ENCODE data around the gene CYP26C1.

The CYP26C1 gene

DNA sequence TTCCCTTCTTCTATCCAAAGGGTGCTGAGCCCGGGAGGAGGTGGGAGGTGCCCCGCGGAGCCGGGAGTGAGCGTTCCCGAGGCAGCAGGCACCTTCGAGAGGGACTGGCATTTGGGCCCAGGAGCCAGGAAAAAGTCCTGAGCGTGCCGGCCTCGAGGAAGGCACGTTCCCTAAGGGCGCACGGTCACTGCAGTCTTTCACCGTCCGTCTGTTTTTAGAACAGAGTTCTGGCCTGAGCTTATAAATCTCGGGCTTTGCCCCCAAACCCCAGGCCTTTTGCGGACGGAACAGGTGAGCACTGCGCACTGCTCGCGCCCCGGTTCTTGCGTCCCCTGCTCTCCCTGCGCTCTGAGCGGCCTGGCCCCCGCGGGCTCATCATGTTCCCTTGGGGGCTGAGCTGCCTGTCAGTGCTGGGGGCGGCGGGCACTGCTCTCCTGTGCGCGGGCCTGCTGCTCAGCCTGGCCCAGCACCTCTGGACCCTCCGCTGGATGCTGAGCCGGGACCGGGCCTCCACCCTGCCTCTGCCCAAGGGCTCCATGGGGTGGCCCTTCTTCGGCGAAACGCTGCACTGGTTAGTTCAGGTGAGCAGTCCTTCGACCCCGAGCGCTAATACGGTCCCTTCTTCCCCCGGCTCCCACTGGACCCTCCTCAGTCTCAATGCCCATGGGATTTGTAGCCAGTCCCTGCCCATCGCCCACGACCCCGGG lies 442 bp downstream of the CYP26C1 start:
- TF ChIP-seq EP300 (IDR thresholded peaks at IDR 0.05; ENCODE audit: borderline replicate concordance), result no peak
- TF ChIP-seq CEBPB (IDR thresholded peaks at IDR 0.05), result no peak
- TF ChIP-seq CREB1 (IDR thresholded peaks at IDR 0.05; ENCODE audit: low read depth), result no peak
- no peak for TF ChIP-seq NFIC (IDR thresholded peaks at IDR 0.05)
- no peak for TF ChIP-seq YY1 (IDR thresholded peaks at IDR 0.05; ENCODE audit: low read depth)
- no peak for TF ChIP-seq FOXM1 (IDR thresholded peaks at IDR 0.05; ENCODE audit: borderline replicate concordance, low read depth)
- TF ChIP-seq, protein P1, sequence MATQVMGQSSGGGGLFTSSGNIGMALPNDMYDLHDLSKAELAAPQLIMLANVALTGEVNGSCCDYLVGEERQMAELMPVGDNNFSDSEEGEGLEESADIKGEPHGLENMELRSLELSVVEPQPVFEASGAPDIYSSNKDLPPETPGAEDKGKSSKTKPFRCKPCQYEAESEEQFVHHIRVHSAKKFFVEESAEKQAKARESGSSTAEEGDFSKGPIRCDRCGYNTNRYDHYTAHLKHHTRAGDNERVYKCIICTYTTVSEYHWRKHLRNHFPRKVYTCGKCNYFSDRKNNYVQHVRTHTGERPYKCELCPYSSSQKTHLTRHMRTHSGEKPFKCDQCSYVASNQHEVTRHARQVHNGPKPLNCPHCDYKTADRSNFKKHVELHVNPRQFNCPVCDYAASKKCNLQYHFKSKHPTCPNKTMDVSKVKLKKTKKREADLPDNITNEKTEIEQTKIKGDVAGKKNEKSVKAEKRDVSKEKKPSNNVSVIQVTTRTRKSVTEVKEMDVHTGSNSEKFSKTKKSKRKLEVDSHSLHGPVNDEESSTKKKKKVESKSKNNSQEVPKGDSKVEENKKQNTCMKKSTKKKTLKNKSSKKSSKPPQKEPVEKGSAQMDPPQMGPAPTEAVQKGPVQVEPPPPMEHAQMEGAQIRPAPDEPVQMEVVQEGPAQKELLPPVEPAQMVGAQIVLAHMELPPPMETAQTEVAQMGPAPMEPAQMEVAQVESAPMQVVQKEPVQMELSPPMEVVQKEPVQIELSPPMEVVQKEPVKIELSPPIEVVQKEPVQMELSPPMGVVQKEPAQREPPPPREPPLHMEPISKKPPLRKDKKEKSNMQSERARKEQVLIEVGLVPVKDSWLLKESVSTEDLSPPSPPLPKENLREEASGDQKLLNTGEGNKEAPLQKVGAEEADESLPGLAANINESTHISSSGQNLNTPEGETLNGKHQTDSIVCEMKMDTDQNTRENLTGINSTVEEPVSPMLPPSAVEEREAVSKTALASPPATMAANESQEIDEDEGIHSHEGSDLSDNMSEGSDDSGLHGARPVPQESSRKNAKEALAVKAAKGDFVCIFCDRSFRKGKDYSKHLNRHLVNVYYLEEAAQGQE (IDR thresholded peaks at IDR 0.05; ENCODE audit: low read depth), result no peak
- no peak for TF ChIP-seq ZBTB7A (IDR thresholded peaks at IDR 0.05; ENCODE audit: low read depth)
- no peak for TF ChIP-seq TAF1 (IDR thresholded peaks at IDR 0.05; ENCODE audit: low read depth)
- TF ChIP-seq TCF12 (IDR thresholded peaks at IDR 0.05; ENCODE audit: low read depth), result no peak
- TF ChIP-seq RAD21 (IDR thresholded peaks at IDR 0.05; ENCODE audit: low read depth), result no peak
- no peak for TF ChIP-seq EGR1 (IDR thresholded peaks at IDR 0.05)
- TF ChIP-seq, protein P2, sequence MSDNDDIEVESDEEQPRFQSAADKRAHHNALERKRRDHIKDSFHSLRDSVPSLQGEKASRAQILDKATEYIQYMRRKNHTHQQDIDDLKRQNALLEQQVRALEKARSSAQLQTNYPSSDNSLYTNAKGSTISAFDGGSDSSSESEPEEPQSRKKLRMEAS (IDR thresholded peaks at IDR 0.05), result no peak
- no peak for TF ChIP-seq TEAD4 (IDR thresholded peaks at IDR 0.05)
- TF ChIP-seq, protein P3, sequence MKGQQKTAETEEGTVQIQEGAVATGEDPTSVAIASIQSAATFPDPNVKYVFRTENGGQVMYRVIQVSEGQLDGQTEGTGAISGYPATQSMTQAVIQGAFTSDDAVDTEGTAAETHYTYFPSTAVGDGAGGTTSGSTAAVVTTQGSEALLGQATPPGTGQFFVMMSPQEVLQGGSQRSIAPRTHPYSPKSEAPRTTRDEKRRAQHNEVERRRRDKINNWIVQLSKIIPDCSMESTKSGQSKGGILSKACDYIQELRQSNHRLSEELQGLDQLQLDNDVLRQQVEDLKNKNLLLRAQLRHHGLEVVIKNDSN (IDR thresholded peaks at IDR 0.05), result no peak

DNA sequence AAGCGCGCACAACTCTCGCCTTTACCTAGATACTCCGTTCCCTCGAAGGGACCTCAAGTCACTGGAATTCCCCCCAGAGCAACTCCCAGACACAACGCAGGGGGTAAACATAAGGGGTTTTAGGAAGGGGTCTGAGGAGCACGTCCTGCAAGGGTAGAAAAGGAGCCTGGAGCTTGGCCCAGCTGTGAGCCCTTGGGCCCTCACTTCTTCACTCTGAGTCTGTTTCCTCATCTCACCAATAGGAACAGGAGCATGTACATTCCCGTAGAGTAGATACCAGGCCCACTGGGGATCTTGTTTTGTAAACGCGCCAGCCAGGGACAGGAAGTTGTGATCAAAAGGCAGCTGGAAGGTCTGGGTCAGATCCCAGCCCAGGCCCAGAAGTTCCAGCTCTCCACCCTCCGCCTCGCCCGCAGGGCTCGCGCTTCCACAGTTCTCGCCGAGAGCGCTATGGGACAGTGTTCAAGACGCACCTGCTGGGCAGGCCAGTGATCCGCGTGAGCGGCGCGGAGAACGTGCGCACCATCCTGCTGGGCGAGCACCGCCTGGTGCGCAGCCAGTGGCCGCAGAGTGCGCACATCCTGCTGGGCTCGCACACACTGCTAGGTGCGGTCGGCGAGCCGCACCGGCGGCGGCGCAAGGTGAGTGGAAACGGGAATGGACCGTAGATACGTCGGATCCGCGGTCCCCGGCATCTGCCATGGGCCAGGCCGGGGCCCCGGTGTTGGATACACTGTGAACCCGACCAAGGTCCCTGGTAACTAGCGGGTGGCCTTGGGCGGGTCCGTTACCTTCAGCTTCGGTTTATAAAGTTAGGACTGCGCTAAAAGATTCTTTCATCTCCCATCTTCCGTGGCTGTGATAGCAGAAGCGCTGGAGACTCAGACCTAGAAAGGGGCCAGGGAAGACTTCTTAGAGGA lies 1.3 kb downstream of the CYP26C1 start:
- TF ChIP-seq ZBTB7A (IDR thresholded peaks at IDR 0.05; ENCODE audit: low read depth), result no peak
- no peak for TF ChIP-seq TEAD4 (IDR thresholded peaks at IDR 0.05)
- TF ChIP-seq CEBPB (IDR thresholded peaks at IDR 0.05), result no peak
- no peak for TF ChIP-seq TAF1 (IDR thresholded peaks at IDR 0.05; ENCODE audit: low read depth)
- TF ChIP-seq, protein P1 (IDR thresholded peaks at IDR 0.05; ENCODE audit: low read depth), result no peak
- no peak for TF ChIP-seq RAD21 (IDR thresholded peaks at IDR 0.05; ENCODE audit: low read depth)
- no peak for TF ChIP-seq NFIC (IDR thresholded peaks at IDR 0.05)
- TF ChIP-seq TCF12 (IDR thresholded peaks at IDR 0.05; ENCODE audit: low read depth), result no peak
- no peak for TF ChIP-seq FOXM1 (IDR thresholded peaks at IDR 0.05; ENCODE audit: borderline replicate concordance, low read depth)
- TF ChIP-seq EP300 (IDR thresholded peaks at IDR 0.05; ENCODE audit: borderline replicate concordance), result no peak
- TF ChIP-seq, protein P2 (IDR thresholded peaks at IDR 0.05), result no peak
- TF ChIP-seq, protein P3 (IDR thresholded peaks at IDR 0.05), result no peak
- TF ChIP-seq CREB1 (IDR thresholded peaks at IDR 0.05; ENCODE audit: low read depth), result no peak

DNA sequence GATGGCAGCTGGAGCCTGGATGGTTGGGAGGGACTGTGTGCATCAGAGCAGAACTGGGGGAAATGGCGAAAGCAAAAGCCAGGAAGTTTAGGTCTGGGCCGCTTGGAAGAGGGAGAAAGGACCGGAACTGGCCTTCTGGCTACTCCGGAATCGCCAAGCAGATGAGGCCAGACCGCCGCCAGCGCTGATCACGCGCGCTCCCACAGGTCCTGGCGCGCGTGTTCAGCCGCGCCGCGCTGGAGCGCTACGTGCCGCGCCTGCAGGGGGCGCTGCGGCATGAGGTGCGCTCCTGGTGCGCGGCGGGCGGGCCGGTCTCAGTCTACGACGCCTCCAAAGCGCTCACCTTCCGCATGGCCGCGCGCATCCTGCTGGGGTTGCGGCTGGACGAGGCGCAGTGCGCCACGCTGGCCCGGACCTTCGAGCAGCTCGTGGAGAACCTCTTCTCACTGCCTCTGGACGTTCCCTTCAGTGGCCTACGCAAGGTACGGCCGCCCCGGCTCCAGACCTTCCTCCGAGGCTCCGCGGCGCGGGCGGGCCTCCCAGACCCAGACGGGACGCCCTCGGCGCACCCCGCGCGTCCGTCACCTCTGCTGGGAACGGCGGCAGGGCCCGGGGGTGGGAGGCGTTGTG lies 2.0 kb downstream of the CYP26C1 start:
- TF ChIP-seq ZBTB7A (IDR thresholded peaks at IDR 0.05; ENCODE audit: low read depth), result no peak
- no peak for TF ChIP-seq TCF12 (IDR thresholded peaks at IDR 0.05; ENCODE audit: low read depth)
- TF ChIP-seq EP300 (IDR thresholded peaks at IDR 0.05; ENCODE audit: borderline replicate concordance), result no peak
- TF ChIP-seq, protein P1 (IDR thresholded peaks at IDR 0.05; ENCODE audit: low read depth), result no peak
- no peak for TF ChIP-seq FOXM1 (IDR thresholded peaks at IDR 0.05; ENCODE audit: borderline replicate concordance, low read depth)
- no peak for TF ChIP-seq YY1 (IDR thresholded peaks at IDR 0.05; ENCODE audit: low read depth)
- TF ChIP-seq, protein P2 (IDR thresholded peaks at IDR 0.05), result no peak
- no peak for TF ChIP-seq CREB1 (IDR thresholded peaks at IDR 0.05; ENCODE audit: low read depth)

All from Ishikawa (cell line).